Measurements from ENCODE around the gene PHETA2. TPM values are rescaled to one million over a fixed set of nuclear protein-coding genes. Genes with fewer than 3 reads are reported as not detected.
A peak's percentile ranks its signal among the peaks of the same experiment; 100 is the strongest.
"Not testable (repeated sequence)": the region's sequence is repeated elsewhere in the genome, so short reads cannot be mapped to it uniquely, and the experiment has no call there.

The PHETA2 gene
- total RNA-seq, 1 experiment from 2014 or later, result 15.7 TPM

DNA sequence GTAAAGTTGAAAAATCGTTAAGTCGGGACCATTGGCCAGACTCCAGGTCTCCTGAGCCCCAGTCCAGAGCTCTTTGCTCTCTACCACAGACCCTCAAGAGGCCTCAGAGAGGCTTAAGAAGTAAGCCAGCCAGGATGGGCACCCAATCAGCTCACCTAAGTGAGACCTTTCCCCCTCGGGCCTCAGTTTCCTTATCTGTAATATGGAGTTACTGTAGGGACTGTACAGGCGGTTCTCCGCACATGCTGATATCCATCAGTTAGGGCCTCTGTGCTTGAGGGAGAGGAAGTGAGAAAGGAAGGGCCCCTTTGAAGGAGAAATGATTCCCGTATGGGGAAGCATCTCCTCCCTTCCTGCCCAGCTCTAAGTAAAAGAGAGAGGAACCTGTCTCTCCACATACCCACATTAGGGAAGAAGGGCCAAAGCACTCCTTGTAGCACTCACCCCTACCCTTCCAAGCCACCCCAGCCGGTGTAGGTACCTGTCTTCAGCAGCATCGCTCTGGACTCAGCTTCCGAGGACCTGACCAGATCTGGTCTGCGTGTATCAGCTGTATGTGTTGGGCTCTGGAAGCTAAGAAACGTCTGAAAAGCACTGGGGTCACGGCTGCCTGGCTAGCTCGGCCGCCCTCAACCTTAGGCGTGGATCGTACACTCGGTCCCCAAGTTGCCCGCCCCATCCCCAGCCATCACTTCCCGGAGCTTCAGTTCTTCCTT, 4.1 kb upstream of the PHETA2 start:
- no peak for DNase-seq (ENCODE audit: low read depth)

DNA sequence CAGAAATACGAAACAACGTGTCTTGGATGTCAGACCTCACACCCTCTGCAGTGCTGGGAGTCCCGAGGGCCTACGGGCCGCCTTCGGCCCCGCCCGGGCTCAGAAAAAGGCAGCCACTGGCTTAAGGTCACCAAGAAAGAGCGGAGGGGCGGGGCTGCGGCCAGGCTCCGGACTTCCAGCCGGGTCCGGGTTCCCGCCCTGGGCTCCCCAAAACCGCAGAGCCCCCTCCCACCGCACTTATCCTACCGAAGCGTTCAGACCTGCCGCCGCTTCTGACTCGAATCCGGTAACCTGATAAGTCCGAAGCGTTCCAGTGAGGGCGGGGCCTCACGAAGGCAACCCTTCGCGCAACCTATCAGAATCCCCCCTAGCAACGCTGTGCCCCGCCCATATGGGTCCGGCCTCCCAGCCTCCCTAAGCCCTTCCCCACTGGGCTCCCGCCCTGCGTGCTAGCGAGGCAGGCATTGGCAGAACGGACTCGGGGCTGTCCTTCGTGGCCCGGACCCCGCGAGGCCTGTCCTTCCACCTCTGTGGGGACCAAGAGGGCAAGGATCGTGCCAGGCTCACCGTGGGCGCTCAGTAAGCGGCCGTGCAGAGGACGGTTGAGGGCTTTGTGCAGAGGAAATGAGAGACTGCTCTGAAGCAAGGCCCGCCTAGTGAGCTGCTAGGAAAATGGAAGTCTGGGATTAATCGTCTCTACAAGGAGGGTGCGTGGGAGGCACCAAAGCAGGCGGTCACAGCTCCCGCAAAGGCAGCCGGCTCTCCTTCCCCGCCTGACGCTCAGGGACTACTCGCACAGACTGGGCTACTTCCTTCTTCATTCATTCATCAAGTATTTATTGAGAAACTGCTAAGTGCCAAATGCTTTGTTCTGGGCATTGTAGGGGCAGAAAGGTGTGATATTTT, 3.3 kb upstream of the PHETA2 start, which contains the start of gene NAGA:
Gene NAGA (minus strand): TSS at position 296 of the 906 bp plus-strand sequence. CDS start 515 bp downstream, outside the sequence.
- peak; percentile 97 for DNase-seq (ENCODE audit: low read depth)

DNA sequence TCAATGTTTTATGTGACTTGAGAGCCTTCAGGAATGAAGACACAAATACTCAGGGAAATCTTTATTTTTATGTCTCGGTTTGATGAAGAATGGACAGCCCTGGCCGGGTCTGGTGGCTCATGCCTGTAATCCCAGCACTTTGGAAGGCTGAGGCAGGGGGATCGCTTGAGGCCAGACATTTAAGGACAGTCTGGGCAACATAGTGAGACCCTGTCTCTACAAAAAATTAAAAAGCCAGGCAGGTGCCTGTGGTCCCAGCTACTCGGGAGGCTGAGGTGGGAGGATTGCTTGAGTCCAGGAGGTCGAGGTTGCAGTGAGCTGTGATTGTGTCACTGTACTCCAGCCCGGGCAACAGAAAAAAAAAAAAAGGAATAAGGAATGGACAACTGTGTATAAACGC, 2.5 kb upstream of the PHETA2 start:
- not testable (repeated sequence) for DNase-seq (ENCODE audit: low read depth)

DNA sequence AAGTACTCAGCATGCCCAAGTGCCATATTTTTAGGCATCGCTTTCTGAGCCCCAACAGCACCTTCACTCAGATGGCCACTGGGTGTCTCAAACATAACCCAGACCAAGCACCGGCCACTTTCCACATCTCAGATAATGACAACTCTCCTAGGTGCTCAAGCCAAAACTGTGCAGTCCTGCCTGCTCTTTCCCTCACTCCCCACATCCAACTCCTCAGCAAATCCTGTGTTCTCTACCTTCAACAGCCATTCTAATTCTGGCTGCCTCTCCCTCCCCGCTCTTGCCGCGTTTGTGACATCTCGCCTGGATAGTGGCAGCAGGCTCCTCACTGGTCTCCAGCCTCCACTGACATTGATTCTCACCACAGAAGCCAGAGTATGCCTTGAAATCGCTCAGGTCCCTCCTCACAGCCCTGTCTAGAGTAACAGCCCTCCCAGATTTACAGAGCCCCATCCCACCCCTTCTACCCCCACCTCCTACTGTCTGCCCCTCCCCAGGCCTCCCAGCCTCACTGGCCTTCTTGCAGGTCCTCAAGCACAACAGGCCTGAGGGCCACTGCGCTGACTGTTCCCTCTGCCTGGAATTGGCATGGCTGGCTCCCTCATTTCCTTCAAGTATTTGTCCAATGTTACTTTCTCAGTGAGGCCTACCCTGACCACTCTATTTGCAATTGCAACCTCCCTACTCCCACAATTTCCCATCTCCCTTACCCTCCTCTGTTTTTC, 1.3 kb upstream of the PHETA2 start:
- DNase-seq (ENCODE audit: low read depth), result no peak

DNA sequence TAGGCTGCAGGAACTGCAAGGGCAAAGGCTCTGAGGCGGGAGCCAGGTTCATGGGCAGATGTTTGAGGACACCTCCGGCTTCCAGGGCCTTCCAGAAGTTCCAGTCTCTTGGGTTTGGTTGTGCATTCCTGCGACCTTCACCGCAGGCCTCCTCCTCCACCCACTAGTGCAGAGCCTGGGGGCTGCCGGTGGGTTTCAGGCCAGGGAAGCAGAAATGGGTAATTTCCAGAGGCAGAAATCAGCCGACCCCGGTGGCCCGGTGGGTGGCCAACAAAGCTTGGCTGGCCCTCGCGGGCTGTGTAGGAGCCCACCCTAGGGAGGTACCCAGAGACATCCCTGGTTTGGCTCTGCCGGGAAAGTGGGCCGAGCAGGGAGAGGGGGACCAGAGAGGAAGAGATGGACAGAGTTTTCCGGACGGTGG, 417 bp upstream of the PHETA2 start:
- no peak for DNase-seq (ENCODE audit: low read depth)

DNA sequence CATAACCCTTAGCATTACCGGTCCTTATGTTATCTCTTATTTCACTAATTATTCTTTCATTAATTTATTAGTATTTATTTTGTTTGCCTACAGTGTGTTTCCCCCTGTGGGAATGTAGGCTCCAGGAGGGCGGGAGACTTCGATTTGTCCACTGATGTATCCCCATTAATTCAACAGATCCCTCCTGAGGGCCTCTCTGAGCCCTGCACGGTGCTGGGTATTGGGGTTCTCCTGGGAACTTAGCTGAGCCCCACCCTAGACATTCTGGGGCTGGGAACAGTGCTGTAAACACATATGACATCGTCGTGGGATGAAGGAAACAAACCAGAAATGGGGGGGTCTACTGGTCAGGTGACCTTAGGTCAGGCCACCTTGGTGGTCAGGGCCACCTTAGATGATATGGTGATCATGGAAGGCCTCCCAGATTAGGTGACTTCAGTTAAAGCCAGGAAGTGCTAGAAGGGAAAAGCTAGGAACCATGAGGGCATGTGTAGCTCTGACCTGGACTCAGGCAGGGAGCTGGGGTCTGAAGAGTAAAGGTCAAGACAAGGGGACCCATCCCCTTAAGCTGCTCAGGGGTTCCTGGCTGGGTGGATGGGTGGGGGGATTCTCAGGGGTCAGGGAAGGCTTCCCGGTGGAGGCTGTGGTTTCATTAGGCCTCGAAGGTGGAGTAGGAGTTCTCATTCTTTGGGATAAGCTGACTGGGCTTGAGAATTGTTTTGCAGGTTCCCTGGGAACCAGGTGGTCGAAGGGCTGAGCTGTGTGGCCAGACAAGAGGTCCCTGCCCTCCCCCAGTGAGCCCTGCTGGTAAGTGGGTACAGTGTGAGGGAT, 1.0 kb downstream of the PHETA2 start:
- no peak for DNase-seq (ENCODE audit: low read depth)

DNA sequence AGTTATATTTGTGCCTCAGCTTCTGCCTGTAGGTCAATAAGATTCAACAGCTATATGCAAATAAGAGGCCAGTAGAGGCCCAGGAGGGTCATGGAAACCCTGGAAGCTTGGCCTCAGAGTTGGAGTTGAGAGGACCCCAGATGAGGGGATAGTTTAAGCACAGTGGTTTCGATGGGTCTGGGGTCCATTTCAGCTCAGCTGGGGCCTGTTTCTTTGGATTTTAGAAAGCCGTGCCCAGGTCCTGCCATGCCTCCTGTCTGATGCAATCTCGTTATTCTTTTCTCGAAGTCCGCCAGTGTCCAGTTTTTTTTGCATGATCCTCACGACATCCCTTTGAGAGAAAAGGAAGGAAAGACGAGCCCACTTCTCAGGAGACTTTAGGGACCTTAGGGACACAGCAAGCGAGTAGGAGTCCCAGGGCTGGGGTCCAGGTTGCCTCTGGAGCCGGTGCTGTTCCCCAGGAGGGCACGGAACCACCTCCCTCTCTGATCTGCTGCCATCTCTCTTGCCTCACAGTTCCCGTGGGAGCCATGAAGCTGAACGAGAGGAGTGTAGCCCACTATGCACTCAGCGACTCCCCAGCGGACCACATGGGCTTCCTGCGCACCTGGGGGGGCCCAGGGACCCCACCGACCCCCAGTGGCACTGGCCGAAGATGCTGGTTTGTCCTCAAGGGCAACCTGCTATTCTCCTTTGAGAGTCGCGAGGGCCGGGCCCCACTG, 2.9 kb downstream of the PHETA2 start:
- DNase-seq (ENCODE audit: low read depth), result no peak

DNA sequence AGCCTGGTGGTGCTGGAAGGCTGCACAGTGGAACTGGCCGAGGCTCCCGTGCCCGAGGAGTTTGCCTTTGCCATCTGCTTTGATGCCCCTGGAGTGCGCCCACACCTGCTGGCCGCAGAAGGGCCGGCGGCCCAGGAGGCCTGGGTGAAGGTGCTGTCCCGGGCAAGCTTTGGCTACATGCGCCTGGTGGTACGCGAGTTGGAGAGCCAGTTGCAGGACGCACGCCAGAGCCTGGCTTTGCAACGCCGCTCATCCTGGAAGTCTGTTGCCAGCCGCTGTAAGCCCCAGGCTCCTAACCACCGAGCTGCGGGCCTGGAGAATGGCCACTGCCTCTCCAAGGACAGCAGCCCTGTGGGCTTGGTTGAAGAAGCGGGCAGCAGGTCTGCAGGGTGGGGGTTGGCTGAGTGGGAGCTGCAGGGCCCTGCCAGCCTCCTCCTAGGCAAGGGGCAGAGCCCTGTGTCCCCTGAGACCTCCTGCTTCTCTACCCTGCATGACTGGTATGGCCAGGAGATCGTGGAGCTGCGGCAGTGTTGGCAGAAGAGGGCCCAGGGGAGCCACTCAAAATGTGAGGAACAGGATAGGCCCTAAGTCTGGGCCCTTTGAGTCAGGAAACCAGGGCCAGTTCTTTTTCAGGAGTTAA, 3.6 kb downstream of the PHETA2 start:
- DNase-seq (ENCODE audit: low read depth), result no peak

DNA sequence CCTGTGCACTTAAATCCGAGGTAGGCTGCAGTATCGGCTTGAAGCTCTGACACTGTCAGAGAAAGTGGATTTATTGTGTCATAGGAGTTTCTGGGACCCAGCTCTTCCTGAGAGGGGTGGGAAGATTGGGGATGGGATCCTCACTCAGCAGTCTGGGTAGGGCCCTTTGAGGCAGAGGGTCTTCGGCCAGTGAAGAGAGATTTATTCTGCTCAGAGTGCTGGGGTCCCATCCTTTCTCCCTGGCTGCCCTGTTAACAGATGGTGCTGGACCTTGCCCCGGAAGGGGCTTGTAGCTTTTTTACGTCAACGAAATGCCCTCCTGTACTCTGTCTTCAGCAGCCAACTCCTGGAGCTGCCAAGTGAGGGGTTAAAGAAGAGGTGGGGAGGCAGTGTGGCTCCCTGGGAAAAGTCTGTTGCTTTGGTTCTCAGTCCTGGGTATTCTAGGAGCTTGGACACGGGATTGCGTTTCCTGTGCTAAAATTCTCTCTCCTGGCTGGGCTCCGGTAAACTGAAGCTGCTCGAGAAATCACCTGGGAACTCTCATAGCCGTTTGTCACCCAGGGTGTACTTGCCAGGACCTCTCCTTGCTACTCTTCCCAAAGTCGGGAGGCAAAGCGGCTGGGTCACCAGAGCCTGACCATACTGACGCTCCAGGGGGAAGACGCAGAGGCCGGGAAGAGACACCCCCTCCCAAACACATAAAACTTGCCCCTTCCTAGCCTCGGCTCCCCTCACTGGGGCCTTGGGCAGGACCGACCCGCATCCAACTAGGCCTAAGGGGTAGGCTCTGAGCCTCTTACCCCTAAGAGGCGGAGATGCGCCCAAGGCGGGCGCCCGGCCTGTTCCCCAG, 4.6 kb downstream of the PHETA2 start:
- no peak for DNase-seq (ENCODE audit: low read depth)

DNA sequence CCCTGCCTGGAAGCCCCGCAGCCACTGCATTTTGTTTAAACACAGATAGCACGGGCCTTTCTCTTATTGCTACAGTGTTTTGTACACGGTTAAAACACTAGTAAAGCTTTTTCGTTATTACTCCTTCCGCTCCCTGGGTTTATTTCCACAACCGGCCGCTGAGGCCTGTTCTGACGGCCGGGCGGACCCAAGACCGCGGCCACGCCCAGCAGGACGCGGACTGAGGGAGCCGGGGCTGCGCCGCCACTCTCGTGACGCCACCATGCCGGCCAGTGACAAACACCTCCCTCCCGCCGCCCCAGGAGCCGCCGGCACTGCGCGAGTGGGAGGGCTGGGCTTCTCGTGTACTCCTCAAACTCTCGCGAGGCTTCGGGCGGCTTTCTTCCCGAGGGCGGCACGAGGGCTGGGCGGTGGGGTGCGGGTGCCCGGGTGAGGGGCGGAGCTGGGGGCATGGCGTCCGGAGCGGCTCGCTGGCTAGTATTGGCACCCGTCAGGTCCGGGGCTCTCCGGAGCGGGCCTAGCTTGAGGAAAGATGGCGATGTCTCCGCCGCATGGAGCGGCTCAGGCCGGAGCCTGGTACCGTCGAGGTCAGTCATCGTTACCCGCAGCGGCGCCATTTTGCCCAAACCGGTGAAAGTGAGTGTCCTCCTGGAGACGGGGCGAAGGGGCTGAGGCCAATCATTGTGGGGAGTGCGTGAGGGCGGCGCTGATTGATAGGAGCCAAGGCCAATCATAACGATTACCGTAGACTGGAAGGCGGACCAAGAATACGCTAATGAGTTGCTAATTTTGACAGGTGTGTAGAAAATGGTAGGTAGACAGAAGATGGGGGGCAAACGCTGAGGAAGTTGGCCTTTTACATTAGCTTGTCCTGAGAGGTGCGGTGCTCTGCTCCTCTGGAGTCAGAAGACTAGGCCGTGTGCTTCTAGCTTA, 5.5 kb downstream of the PHETA2 start, which contains the start of gene SMDT1:
Gene SMDT1 (plus strand): TSS at position 382 of the 933 bp plus-strand sequence. CDS start 69 bp downstream, at position 451.
- peak; percentile 97 for DNase-seq (ENCODE audit: low read depth)

DNA sequence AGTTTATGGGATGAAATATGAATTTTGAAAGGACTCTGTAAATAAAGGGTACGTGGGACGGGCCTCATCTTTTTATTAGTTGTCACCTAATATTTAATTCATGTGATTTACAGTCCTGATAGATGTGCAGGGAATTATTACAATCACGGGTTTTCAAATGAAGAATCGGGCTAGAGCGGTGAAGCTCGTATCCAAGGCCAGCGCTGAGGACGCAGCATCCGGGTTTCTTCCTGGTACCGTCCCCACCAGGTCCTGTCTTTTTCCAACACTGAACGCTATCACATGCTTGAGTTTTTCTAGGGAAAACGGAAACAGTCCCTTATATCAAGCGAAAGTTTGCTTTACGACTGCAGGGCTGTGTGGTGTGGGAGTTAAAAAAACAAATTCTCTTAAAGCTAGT, 6.2 kb downstream of the PHETA2 start:
- DNase-seq (ENCODE audit: low read depth), result peak; percentile 35

DNA sequence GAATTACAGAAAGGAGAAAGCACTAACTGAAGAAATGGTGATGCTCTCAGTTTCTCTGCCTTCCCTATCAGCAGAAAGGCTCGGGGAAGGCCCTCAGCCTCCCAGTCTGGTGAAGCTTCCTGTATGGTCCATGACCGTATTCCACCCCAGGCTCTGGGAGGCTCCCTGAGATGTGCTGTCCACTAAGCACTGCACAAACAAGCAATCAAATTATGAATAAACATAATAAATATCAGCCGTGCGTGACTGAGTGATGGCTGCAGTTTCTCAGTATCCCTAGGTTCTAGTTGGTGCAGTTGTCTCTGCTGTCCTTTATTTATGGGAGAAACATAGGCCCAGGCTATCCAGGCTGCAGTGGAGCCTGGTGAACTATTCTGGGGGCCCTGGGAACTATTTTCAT, 9.1 kb downstream of the PHETA2 start:
- no peak for DNase-seq (ENCODE audit: low read depth)

DNA sequence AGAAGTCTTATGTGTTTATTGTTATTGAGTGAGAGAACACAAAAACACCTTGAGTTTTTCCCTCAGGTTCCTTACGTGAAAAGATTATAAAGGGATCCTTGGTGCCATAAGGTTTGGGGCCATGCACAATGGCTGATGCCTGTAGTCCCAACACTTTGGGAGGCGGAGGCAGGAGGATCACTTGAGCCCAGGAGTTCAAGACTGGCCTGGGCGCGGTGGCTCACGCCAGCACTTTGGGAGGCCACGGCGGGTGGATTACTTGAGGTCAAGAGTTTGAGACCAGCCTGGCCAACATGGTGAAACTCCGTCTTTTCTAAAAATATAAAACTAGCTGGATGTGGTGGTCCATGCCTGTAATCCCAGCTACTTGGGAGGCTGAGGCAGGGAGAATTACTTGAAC, 10.8 kb downstream of the PHETA2 start:
- no peak for DNase-seq (ENCODE audit: low read depth)

DNA sequence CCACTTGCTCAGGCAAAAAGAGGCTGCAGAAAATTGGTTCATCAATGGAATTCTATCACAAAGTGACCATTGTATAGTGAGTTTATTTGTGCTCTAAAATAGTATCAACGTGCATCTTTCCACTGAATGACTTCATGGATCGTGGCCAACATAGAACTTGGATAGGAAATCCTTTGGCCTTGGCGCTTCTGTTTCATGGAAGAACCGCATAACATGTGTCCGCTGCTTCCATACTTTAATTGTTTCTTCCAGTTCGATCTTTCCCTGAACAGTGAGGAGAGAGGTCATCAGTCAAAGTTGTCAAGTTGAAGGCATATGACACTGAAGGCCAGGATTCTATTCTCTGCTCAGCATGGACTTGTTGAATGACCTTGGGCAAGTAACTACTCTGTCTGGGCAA, 12.0 kb downstream of the PHETA2 start:
- no peak for DNase-seq (ENCODE audit: low read depth)

DNA sequence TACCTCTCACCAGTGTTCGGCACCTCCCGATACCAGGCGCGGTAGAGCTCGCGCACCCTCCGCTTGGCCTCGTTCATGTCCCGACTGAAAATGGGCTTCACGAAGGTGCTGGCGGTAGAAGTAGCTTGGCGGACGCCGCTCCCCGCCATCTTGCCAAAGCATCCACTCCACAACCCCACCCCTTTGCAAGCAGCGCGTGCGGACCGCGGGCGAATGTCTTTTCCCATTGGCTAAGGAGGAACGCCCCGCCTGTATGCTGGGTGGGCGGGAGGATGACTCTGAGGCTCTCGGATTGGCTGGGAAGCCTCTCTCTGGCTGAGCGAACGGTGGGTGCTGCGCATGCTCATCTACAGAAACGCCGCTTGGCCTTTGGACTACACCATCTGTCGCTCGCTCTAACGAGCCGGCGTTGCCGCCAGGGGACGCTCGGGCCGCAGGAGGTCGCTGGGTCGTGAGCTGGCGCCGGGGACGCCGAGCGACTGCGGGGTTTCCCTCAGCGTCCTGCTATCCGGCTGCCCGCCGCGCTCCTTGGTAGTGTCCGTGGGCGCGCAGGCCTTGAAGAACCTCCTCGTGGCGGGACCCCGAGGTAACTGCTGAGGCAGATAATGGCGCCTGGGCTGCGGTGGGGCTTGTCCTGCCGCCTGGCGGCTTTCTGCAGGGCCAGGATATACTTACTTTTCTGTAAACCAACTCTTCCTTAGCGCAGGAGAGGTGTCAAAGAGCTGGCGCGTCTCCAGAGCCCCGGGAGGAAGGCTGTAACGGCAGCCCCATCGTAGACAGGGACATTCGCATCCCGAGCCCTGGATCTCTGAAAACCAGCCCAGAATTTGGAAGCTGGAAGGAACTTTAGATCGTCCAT, 16.8 kb downstream of the PHETA2 start, which contains the start of gene NDUFA6:
Gene NDUFA6 (minus strand): TSS at position 177 of the 859 bp plus-strand sequence. CDS start 28 bp downstream, at position 149.
- DNase-seq (ENCODE audit: low read depth), result peak; percentile 99

DNA sequence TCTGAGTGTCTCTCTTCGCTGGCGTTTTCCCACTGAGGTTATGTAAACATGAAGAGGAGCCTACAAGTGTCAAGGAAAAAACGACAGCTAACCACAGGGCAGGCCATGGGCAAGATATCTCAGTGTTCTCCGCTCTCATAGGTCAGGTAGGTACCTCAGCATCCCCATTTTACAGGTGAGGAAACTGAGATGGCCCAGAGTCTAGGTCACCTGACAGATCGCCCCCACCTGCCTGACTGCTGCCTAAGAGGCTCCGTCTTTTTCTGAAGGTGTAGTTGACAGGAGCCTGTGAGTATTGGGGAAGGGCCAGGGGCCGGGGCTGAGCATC, 17.4 kb downstream of the PHETA2 start:
- DNase-seq (ENCODE audit: low read depth), result no peak

DNA sequence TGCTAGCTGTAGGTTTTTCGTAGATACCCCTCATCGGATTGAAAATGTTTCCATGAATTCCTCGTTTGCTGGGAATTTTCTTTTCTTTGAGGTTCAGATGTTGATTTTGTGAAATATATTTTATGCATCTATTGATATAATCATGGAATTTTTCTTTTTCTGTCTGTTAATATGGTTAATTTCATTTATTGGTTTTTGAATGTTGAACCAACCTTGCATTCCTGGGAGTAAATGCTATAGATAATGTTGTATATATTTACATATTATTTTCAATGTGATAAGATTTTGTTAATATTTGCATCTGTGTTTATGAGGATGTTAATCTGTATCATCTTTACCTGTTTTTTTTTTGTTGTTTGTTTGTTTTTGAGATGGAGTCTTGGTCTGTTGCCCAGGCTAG, 27.2 kb downstream of the PHETA2 start:
- DNase-seq (ENCODE audit: low read depth), result no peak

Measured in LHCN-M2 (cell line).